HTR-8/SVneo (cell line): ENCODE data around the gene BBX.

Experiments used
- DNase-seq: peaks from one replicate; pipeline ENCODE4 v3.0.0; 2011; ENCODE audit warnings: low spot score, mixed read lengths; ENCODE audit not compliant: insufficient read length
- FAIRE-seq: peaks from 2 replicates; lab custom pipeline; 2011; peaks lifted over from hg19 to GRCh38; lab: Jason Lieb, UNC

BBX gene

DNA sequence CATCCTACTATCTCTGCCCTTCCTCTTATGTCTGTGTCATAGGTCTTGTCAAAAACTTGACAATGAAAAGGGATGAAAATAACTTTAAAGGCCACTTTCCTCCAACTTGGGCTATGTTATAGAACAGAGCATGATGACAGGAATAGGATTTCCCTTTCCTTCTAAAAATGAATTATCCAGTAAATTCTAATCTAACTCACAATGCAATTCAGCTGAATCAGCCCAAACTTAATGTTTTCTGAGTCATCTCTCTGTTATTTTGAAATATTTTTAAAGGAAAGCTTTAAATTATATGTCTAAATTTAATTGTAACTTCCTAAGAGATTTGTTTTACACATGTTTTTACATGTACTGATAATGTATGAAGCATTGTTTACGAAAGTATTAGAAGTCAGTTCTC is 258.5 kb downstream of the BBX start:
- DNase-seq (no peak), FAIRE-seq (no peak)

DNA sequence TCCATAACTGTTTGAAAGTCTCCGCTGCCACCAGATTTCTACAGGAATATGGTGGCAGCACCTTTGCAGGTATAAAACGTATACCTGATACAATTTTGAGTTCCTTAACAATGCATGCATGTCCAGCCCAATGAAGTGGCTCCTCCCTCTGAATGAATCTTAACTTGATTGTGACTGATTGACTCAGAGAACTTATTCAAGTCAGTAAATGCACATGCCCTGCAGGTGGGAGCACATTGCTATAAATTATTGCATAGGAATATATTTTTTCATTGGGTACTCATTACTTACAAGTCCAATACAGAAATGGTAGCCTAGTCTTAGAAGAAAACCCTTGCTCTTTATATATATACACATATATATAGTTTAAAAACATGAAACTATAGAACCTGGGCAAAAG is 259.3 kb downstream of the BBX start:
- DNase-seq (no peak), FAIRE-seq (no peak)

DNA sequence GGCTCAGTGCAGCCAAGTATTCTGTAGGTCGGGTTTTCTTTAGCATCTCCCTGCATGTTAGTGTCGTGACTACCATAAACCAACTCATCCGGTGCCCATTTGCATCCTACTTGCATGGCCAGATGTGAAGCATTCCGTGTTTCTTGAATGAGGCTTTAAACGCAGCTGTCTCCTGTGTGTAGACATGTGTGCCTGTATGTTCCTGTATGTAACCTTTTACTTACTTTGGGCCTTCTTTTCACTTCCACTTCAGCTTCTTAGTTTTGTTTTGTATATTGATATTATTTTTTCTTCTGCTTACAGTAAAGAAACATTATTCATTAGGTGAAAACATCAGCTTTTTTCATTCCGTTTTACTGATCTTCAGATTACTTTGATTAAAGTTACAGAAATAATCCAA is 267.9 kb downstream of the BBX start:
- no peak for FAIRE-seq

DNA sequence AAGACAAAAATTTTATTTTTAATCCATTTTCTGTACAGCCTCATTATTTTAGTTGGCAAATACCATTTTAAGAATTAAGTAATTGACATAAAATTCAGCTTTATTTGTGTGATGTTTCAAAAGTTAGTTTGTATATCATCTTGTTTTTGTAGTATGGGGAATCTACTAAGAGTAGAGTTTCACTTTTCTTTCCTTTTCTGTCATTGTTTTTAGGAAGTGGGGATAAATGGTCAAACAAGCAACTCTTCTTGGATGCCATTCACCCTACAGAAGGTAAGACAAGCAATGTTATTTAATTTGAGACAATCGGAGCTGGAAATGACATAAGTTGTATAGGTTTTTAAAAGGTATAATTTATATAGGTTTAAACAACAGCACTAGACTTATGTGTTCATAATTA is 268.3 kb downstream of the BBX start:
- DNase-seq (no peak), FAIRE-seq (no peak)

More for the DNA sequence above, 267.9 kb downstream of the BBX start:
- no peak for DNase-seq

DNA sequence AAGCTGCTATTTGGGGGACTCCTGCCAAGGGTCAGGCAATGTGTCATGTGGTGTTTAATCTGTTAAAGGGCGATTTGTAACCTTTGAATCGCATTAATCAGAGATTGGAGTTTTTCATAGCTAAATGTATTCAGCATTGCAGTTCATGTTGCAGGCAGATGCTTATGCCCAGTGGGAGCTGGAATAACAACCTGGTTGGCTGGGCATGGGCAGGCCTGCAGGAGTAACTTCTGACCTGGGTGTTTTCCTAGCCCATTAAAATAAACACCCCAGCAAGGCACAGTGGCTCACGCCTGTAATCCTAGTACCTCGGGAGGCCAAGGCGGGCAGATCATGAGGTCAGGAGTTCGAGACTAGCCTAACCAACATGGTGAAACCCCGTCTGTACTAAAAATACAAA is 268.7 kb downstream of the BBX start:
- DNase-seq (no peak), FAIRE-seq (no peak)

DNA sequence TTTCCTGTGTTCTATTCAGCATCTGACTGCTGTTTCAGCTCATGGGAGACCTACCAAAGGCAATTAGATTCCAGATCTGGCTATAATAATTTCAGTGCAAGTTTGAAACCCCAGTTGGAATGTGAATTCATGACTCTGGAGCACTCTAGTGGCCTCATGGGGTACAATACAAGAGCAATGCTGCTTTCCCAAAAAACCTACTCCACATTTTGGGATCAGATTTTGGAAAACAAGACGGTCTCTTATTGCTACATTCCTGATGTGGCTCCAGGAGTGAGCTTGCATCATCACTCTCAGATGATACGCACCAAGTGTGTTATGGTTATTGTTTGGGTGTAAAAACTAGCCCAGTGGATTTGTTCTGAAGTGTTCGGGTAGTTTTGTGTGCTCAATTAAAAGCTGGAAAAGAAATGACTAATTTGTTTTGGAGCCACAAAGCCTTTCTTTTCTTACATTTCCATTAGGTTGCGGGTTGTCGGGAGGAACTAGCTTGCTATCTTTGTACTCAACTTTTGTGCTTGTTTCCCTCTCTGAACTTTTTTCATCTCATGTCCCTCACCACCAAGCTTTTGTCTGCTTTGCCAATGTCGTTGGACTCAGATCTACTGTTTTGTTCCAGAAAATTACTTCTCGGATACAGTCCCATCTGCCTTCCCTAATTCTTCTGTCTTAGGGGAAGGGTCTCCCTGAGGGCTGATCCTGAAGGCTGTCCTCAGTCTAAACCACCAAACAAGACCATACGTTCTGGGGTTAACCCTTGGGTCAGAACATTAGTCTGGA is 272.1 kb downstream of the BBX start:
- no peak for DNase-seq
- FAIRE-seq, result no peak

DNA sequence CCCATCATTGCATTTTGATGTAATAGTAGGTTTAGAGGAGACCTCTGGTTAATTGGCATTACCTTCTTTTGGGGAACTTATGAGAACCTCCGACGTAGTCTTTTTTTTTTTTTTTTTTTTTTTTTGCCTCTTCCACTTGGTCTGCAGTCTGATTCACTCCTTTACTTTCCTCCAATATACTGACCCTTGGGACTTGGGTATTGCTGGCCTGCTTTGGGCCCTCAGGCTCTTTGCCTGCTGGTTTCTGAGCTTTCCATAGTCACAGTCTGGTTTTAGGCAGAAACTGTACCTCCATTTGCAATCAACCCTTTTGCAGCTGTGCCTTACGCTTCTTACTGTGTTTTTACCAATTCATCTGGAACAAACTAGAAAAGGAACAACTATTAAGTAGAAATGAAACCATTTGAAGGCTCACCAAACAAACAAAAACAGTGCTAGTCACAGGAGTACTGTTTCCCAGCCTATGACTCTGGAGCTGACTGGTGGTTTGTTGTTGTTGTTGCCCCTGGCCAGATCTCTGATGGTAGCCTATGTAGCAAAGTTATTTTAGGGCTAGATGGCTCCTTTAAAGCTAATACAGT is 272.8 kb downstream of the BBX start:
- no peak for DNase-seq
- FAIRE-seq, result no peak

DNA sequence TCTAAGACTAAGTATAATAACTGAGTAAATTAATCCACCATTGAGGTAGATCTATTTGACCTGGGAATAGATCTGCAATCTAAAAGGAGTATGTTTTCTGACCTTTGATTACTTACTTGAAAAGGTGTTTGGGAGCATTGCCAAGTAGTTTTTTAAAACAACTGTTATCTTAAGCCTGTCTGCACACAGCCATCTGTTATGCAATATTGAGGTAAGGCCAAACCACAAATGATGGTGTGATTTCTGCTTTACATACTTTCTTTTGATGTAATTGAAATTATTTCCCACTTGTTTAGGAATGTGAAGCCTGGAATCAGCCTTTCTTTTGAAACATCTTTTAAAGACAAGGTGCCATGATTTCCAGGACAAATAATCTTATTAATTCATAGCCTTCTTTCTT is 274.0 kb downstream of the BBX start:
- FAIRE-seq (no peak), DNase-seq (no peak)

DNA sequence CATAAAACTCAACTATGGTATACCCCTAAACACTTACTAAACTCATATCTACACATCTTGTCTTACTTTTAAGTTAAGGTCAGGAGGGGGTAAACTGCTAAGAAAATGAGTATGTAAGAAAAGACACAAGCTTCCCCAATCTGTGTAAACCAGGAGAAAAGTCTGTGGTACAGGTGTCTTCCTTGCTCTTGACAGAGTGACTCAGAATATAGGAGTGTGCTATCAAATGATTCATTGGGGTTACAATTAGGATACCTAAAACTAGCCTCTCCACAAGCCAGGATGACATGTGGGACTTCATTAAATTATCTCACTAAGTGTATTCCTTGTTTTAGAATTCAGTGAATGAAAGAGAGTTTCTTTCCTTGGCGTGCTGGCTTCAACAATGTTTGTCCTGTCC is 274.8 kb downstream of the BBX start:
- DNase-seq, result no peak
- no peak for FAIRE-seq

DNA sequence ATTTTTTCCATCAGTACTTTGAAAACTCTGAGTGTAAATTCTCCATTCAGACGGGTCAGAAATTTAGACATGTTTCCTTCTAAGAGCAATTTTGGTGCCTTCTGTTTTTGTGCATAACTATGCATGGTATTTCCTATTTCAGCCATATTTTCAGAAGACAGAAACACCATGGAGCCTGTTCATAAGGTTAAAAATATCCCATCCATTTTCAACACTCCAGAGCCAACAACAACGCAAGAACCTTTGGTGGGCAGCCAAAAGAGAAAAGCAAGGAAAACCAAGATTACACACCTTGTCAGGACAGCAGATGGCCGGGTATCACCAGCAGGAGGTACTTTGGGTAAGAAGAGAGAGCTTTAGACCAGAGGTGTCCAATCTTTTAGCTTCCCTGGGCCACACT is 275.6 kb downstream of the BBX start:
- FAIRE-seq (no peak), DNase-seq (no peak)

DNA sequence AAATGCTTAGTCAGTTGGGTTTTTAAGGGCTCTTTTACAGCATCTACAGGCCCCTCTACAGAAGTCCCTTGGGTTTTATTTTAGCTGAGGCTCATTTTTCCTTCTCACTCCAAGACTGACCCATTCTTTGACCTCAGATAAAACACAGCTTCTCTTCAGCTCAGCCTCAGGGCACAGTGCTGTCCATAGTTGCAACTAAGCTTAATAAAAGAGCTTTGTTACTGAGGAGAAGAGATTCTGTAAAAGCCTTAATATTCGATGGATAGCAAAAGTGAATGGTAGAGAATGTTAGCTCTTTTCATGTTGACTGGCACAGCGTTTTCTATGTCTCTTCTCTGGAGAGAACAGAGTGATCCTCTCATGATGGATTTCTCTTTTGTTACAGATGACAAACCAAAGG is 277.9 kb downstream of the BBX start:
- no peak for FAIRE-seq
- no peak for DNase-seq

DNA sequence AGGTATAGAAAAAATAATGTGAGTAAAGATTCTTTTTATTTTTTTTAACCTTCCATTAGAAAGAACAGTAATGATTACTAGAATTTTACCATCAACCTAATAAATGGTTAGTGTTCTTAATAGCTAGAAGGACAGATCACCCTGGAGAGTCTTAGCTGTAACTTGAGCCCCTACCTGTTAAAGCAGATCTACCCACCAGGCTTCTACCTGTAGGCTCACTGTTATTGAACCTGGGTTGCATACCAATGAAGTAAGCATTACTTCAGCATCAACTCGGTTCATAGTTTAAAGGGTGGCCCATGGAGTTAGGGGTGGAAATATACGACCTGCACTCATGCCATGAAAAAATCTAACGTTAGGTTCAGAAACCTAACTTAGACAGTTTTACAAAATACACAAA is 280.4 kb downstream of the BBX start:
- DNase-seq (no peak), FAIRE-seq (no peak)

DNA sequence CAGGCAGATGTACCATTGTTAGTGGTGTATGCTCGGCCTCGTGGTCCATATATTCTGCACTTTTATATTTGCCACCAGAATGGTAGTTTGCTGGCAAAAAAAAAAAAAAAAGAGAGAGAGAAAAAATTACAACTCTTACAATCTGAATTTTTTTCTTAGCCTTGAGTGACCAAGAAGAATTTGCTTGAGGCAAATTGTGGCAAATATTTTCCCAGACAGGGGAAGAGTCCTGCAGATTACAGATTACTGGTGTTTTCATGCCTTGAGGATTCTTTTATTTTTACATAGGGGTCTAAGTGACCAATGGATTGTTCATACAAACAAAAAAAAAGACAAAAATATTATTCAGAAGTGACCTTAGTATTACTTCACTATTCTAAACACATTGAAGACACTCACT is 283.3 kb downstream of the BBX start:
- no peak for FAIRE-seq
- DNase-seq, result no peak

DNA sequence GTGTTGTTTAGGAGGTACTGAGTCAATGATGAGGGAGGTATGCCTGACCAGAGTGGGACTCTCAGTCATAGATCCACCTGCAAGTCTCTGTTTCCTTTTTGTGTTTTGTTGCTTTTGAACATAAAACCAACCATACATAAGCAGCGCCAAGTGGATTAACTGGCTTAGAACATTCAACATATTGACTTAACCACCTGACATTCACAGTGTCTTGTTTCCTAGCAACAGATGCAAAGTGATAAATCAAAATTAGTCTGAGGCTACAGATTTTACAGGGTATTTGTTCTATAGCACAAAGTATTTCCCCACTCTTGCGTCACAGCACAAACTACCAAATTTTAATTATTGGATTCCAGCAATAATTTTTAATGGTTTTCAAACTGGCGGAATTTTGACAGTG is 283.8 kb downstream of the BBX start:
- DNase-seq, result no peak
- no peak for FAIRE-seq

DNA sequence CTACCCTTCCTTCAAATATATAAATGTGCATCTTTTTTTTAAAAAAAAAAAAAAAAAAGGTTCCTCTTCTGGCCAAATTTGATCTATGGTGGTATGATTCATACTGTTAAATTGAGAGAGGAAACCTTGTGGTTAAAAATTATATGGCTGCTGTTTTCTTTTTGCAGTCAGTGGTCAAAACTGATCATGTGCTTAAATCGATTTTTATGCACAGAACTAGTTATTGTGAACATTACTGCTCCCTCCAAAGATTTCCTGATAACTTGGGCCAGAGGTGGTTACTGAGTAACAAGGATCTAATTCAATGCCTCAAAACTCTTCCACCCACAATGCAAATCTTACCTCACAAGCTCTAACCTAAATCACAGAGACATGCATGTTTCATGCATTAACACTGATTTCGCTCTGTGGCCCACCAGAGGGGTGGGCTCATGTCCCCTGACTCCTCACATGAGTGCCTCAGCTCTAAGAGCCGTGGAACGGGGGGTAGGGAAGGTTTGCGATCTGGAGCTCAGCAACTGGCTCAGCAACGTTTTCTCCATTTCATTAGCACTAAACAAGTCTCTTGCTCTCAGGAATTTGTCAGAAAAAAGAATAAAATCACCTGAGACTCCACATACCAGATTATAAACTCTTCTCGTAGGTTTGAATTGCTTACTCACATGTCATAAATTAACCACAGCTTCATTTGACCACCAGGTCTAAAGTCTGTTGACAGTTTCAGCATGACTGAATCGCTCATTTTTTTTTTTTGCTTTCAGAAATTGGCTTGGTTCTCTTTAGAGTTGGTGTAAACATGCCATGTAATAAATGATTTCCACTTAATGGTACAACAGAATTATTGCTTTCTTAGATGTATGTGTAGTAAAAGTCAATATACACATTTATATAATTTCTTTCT is 287.7 kb downstream of the BBX start:
- FAIRE-seq, result no peak
- DNase-seq, result no peak

DNA sequence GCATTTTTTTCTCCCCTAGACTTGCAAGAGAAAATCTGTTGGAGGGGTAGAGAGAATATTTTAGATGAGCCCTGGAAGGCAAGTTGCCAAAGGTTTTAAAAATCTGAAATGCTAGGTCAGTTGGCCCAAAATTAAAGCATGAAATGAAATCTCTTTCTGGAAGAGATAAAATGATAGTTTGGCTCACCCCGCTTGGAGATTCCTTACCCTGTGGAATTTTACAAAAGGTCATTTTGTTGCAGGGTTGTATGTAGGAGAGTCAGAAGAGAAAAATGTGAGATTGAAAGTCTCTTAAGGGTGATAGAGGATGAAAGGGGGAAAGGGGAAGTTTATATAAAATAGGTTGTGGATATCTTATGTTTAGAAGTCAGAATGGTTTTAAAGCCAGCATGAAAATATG is 290.3 kb downstream of the BBX start:
- DNase-seq (no peak), FAIRE-seq (no peak)

DNA sequence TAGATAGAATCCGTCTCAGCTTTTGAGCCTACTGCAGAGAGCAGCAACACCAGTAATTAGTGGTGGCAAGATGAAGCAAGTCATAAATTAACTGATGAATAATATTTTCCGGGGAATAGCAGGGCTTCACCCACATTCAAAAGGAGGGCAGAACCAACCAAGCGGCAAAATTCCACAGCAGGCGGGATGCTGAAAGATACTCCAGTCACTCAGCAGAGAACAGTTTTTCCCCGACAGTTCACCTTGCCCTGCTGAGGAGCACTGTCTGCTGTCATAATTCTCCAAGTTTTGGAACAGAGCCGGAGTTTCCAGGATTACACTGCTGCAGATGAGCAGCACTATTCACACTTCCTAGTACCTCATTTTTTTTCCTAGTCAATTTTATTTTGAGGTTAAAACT is 293.3 kb downstream of the BBX start:
- no peak for FAIRE-seq
- no peak for DNase-seq

DNA sequence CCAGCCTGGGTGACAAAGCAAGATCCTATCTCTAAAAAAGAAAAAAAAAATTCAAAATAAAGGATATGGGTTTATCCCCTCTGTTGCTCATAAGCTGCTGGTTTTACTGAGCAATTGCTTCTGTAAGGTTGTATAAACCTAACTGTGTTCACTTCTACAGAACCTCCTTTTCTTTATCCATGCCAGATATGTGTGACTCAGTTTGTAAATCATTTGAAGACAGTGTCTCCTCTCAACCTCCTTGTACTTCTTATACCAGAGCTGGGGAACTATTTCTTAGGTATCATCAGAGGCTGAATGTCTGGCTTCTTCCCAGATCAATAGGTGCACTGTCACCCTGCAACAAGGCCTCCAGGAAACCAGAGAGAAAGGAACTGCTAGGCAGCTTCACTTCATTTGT is 294.3 kb downstream of the BBX start:
- FAIRE-seq (no peak), DNase-seq (no peak)

DNA sequence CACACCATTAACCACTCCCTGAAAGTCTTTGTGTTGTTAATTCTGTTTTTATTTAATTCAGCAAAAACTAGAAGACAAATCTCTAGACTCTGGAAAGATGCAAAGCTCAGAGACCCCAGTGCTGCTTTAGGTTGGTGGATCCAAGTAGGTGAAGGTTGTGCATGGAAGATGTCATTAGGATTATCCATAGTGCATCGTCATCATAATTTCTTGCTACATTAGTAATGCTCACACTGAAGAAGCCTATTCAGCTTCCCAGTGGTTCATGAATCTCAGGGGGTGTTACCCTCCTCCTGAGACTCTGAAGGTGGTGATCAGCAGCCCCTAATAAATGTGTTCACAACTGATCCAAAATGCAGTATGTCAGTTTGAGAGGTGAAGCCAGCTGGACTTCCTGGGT is 295.3 kb downstream of the BBX start:
- no peak for DNase-seq
- no peak for FAIRE-seq

DNA sequence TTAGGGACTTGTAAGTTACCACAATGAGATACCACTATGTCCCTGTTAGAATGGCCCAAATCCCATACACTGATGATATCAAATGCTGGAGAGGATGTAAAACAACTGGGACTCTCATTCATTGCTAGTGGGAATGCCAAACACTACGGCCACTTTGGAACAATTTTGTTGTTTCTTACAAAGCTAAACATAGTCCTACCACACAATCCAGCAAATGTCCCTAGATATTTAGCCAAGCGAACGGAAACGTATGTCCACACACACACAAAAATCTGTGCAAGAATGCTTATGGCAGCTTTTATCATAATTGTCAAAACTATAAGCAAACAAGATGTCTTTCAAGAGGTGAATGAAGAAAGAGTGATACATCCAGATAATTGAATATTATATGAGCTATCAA is 296.9 kb downstream of the BBX start:
- FAIRE-seq (no peak), DNase-seq (no peak)

DNA sequence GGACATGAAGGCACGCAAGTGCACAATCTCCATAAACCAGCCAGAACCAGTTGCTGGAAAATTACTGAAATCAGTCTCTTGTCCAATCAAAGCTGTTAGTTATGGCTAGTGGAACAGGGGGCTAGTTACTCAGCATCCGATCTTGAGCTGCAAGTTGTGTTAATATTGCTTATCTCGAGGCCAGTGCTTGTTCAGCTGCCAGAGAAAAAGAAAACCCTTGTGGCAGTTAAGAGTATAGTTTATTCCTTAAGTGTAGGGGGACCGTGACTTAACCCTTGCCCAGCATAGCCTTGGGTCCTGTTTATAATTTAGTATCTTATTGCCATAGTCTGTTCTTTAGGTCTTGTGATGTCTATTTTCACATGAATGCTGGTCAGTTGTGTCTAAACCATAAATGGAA is 299.5 kb downstream of the BBX start:
- DNase-seq (no peak), FAIRE-seq (no peak)
